Neural crest cell (in vitro differentiated cells): ENCODE results near the gene FTSJ3. TPM values are rescaled to one million over a fixed set of nuclear protein-coding genes. Genes with fewer than 3 reads are reported as not detected.
A peak's percentile ranks its signal among the peaks of the same experiment; 100 is the strongest.
"Not testable (repeated sequence)": the region's sequence is repeated elsewhere in the genome, so short reads cannot be mapped to it uniquely, and the experiment has no call there.

Source experiments
- DNase-seq: peaks from one replicate; pipeline ENCODE4 v3.0.0; 2021; ENCODE audit warnings: low read depth, mixed read lengths, low spot score
- H3K27ac Mint-ChIP-seq: one replicate; pipeline ENCODE4 v1.8.0; 2021; ENCODE audit warnings: mild to moderate bottlenecking, mixed read lengths; ENCODE audit not compliant: unreplicated experiment
- H3K27me3 Mint-ChIP-seq: 2 replicates; pipeline ENCODE4 v1.8.0; 2021; ENCODE audit warnings: low read depth, mild to moderate bottlenecking, mixed read lengths
- H3K36me3 Mint-ChIP-seq: 2 replicates; pipeline ENCODE4 v1.8.0; 2021; ENCODE audit warnings: low read depth, mild to moderate bottlenecking, mixed read lengths
- H3K4me1 Mint-ChIP-seq: 2 replicates; pipeline ENCODE4 v1.8.0; 2021; ENCODE audit warnings: mixed read lengths
- H3K4me3 Mint-ChIP-seq: one replicate; pipeline ENCODE4 v1.8.0; 2021; ENCODE audit warnings: mild to moderate bottlenecking, mixed read lengths
- H3K9me3 Mint-ChIP-seq: 2 replicates; pipeline ENCODE4 v1.8.0; 2021; ENCODE audit warnings: mixed read lengths
- CTCF ChIP-seq: fragments of 200-600 bp; sonication (generic); conservative IDR thresholded peaks from 2 replicates; pipeline ENCODE4 v1.5.0; 2021; ENCODE audit warnings: antibody characterized with exemption, mild to moderate bottlenecking
- total RNA-seq: library from RNA; stranded (reverse); gene quantifications from 2 replicates; pipeline ENCODE4 v1.2.1, GENCODE V29; 2021

The FTSJ3 gene
- total RNA-seq, 1 donor from 2014 or later: 57.4 TPM

GRCh38 chr17:63848834-63849689, 21.6 kb upstream of the FTSJ3 start:
- Mint-ChIP-seq H3K27me3 (peaks cover 12% of the 10 kb centered on the region), H3K36me3 (peaks cover 5% of the 10 kb centered on the region), H3K27ac (peak overlapping the region; percentile 99), H3K4me1 (peaks cover 17% of the 10 kb centered on the region), H3K4me3 (peak overlapping the region; percentile 7), H3K9me3 (peaks cover 7% of the 10 kb centered on the region)
- DNase-seq: peak; percentile 66
- peak; percentile 66 for TF ChIP-seq CTCF

- peaks cover 5% of the 10 kb centered on the region for H3K36me3 Mint-ChIP-seq
- H3K4me3 Mint-ChIP-seq: peak overlapping the region; percentile 58
- H3K27me3 Mint-ChIP-seq: peaks cover 11% of the 10 kb centered on the region
- peaks cover 7% of the 10 kb centered on the region for H3K9me3 Mint-ChIP-seq
- H3K27ac Mint-ChIP-seq: no peak overlapping the region
- TF ChIP-seq CTCF: no peak
- DNase-seq: no peak
- H3K4me1 Mint-ChIP-seq: peaks cover 22% of the 10 kb centered on the region
Measured at GRCh38 chr17:63847525-63848249, 20.2 kb upstream of the FTSJ3 start.

- Mint-ChIP-seq H3K4me3 (peak overlapping the region; percentile 36), H3K36me3 (peaks cover 5% of the 10 kb centered on the region), H3K4me1 (peaks cover 31% of the 10 kb centered on the region), H3K27ac (no peak overlapping the region), H3K9me3 (peaks cover 7% of the 10 kb centered on the region), H3K27me3 (peaks cover 6% of the 10 kb centered on the region)
- no peak for DNase-seq
- no peak for TF ChIP-seq CTCF
Measured at GRCh38 chr17:63845509-63845908, 18.0 kb upstream of the FTSJ3 start.

GRCh38 chr17:63843910-63844677, 16.6 kb upstream of the FTSJ3 start:
- DNase-seq: no peak
- no peak for TF ChIP-seq CTCF
- H3K27ac Mint-ChIP-seq: no peak overlapping the region
- peaks cover 38% of the 10 kb centered on the region for H3K4me1 Mint-ChIP-seq
- H3K27me3 Mint-ChIP-seq: peaks cover 4% of the 10 kb centered on the region
- H3K4me3 Mint-ChIP-seq: peak overlapping the region; percentile 88
- peaks cover 5% of the 10 kb centered on the region for H3K36me3 Mint-ChIP-seq
- peaks cover 7% of the 10 kb centered on the region for H3K9me3 Mint-ChIP-seq

GRCh38 chr17:63843387-63843888, 16.0 kb upstream of the FTSJ3 start:
- DNase-seq, H3K9me3 Mint-ChIP-seq, H3K36me3 Mint-ChIP-seq, H3K27me3 Mint-ChIP-seq: not testable (repeated sequence)
- Mint-ChIP-seq H3K27ac (peak overlapping the region; percentile 35), H3K4me1 (peaks cover 40% of the 10 kb centered on the region), H3K4me3 (peak overlapping the region; percentile 88)
